Sigmoid colon (tissue), 4 donors: ENCODE data around the gene PLCD3.

ENCODE experiments used
- EP300 ChIP-seq, 4 donors: sonication (generic); formaldehyde crosslinking; IDR thresholded peaks; one replicate each; pipeline ENCODE4 v1.6.1; 2017; ENCODE audit warnings: antibody characterized with exemption in 4 of 4
- POLR2A ChIP-seq, 2 donors: fragments of 450-650 bp; IDR thresholded peaks; one replicate each; pipeline ENCODE4 v1.6.1; 2016; ENCODE audit warnings: antibody characterized with exemption in 2 of 2, mild to moderate bottlenecking in 2 of 2, moderate library complexity in 2 of 2
- POLR2AphosphoS5 ChIP-seq, 4 donors: sonication (generic); formaldehyde crosslinking; IDR thresholded peaks; one replicate each; pipeline ENCODE4 v1.6.1; 2017; ENCODE audit warnings: antibody characterized with exemption in 4 of 4
- TF ChIP-seq, protein P1 (sequence below), 4 experiments: fragments of 450-650 bp in 3 of 4; fragments of 200-600 bp in 1 of 4; IDR thresholded peaks; one replicate each; pipeline ENCODE4 v1.5.1; 2016 to 2019; ENCODE audit warnings: antibody characterized with exemption in 4 of 4, mild to moderate bottlenecking in 3 of 4, moderate library complexity in 2 of 4

DNA sequence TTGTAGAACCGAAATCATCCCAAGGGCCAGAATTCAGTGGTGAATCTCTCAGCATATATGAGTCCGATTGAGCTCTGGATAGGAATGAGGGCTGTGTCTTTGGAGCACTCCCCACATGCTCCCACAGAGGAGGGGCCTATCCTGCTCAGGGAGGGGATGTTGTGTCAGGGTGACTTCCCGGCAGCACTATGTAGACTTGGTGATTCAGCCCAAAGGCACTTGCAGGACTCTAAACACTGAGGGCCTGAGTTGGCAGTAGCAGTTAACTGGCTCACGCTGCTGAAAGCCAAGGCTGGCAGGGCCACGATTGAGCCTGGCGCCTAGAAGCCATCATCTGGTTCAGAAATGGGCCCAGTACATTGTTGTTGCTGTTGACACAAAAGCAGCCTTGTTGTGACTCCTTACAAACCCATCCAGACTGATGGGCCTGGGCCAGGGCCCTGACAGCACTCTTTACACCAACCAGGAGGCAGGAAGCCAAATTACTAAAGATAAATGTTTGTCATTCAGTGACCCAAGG, 39.3 kb downstream of the PLCD3 start:
- TF ChIP-seq, protein P1, sequence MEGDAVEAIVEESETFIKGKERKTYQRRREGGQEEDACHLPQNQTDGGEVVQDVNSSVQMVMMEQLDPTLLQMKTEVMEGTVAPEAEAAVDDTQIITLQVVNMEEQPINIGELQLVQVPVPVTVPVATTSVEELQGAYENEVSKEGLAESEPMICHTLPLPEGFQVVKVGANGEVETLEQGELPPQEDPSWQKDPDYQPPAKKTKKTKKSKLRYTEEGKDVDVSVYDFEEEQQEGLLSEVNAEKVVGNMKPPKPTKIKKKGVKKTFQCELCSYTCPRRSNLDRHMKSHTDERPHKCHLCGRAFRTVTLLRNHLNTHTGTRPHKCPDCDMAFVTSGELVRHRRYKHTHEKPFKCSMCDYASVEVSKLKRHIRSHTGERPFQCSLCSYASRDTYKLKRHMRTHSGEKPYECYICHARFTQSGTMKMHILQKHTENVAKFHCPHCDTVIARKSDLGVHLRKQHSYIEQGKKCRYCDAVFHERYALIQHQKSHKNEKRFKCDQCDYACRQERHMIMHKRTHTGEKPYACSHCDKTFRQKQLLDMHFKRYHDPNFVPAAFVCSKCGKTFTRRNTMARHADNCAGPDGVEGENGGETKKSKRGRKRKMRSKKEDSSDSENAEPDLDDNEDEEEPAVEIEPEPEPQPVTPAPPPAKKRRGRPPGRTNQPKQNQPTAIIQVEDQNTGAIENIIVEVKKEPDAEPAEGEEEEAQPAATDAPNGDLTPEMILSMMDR (IDR thresholded peaks at IDR 0.05), result no peak
- TF ChIP-seq POLR2AphosphoS5 (IDR thresholded peaks at IDR 0.05), result peak; percentile 66 to 91 (median 68)
- TF ChIP-seq POLR2A (IDR thresholded peaks at IDR 0.05), result no peak
- TF ChIP-seq EP300 (IDR thresholded peaks at IDR 0.05), result peak in 2 of 4 donors; percentile 33 to 84
